ENCODE data around the gene DAGLB. TPM values are rescaled to one million over a fixed set of nuclear protein-coding genes. Genes with fewer than 3 reads are reported as not detected.
"Not testable (repeated sequence)": the region's sequence is repeated elsewhere in the genome, so short reads cannot be mapped to it uniquely, and the experiment has no call there.

Gene DAGLB
- total RNA-seq, 2 experiments from 2014 or later, result 12.4 to 19.5 TPM

DNA sequence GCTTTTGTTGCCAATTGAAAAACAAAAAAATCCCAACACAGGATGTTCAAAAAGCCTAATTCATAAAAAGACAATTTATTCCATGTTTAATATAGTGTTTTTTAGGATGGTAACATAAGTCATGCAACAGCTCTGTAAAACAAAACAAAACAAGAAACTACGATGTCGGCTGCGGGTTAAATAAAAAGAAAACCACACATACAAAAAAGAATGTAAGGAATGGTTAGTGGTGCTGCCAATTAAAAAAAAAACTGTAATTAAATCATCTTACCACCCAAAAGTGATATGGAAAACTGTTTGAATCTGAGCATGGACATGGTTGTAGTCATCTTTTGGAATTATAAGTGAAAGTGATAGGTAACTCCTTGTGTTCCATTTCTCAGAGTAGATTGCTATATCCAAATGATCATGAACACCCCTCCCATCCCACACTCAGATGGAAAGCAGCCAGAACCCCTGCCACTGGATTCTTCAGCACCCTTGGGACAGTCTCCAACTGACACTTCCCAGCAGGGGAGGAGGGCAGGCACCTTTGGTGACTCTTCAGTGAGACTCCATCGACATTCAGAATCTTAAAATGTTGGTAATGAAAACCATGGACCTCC lies 14.3 kb upstream of the DAGLB start:
- no peaks in the 10 kb centered on the region for H3K79me2 ChIP-seq (ENCODE audit: insufficient read depth, low read depth, low read length)
- H3K4me2 ChIP-seq (ENCODE audit: low read length), result no peak overlapping the region
- POLR2A ChIA-PET, result interaction anchor here (1.9 kb wide), 1 partner anchor 17 kb away, joined by 7 read pairs; no protein-coding TSS in a partner anchor
- CTCF ChIA-PET (ENCODE audit: unreplicated experiment), result no interaction called here
- intact Hi-C loops (cut with micrococcal nuclease; ENCODE audit: unreplicated experiment), result no loop called here
- no peaks in the 10 kb centered on the region for H3K9me2 ChIP-seq (ENCODE audit: insufficient read depth, low read length)
- peaks cover 11% of the 10 kb centered on the region for H3K4me1 ChIP-seq (ENCODE audit: insufficient read depth, low read length, poor library complexity, severe bottlenecking)
- no peak overlapping the region for H2AFZ ChIP-seq (ENCODE audit: low read length)
- no peak for TF ChIP-seq EZH2phosphoT487 (IDR thresholded peaks at IDR 0.05; ENCODE audit: borderline replicate concordance, low read depth, low read length)
- TF ChIP-seq, protein P1, sequence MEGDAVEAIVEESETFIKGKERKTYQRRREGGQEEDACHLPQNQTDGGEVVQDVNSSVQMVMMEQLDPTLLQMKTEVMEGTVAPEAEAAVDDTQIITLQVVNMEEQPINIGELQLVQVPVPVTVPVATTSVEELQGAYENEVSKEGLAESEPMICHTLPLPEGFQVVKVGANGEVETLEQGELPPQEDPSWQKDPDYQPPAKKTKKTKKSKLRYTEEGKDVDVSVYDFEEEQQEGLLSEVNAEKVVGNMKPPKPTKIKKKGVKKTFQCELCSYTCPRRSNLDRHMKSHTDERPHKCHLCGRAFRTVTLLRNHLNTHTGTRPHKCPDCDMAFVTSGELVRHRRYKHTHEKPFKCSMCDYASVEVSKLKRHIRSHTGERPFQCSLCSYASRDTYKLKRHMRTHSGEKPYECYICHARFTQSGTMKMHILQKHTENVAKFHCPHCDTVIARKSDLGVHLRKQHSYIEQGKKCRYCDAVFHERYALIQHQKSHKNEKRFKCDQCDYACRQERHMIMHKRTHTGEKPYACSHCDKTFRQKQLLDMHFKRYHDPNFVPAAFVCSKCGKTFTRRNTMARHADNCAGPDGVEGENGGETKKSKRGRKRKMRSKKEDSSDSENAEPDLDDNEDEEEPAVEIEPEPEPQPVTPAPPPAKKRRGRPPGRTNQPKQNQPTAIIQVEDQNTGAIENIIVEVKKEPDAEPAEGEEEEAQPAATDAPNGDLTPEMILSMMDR (conservative IDR thresholded peaks at IDR 0.05; ENCODE audit: low read length), result no peak
- no peak for DNase-seq (ENCODE audit: low spot score)
- H3K4me3 ChIP-seq (ENCODE audit: low read depth, low read length, poor library complexity, severe bottlenecking), result no peak overlapping the region
- peaks cover 61% of the 10 kb centered on the region for H3K36me3 ChIP-seq (ENCODE audit: insufficient read depth, low read length)
- 0 out of 2 replicates have a peak, but pooled peaks cover 3% of the 10 kb centered on the region for H3K9me3 ChIP-seq (ENCODE audit: low read length)
- no peaks in the 10 kb centered on the region for H4K20me1 ChIP-seq (ENCODE audit: insufficient read depth, low read length)
- no peak overlapping the region for H3K27ac ChIP-seq (ENCODE audit: low read depth, low read length, poor library complexity, severe bottlenecking)
- BruUV-seq (replicated peaks), result TSS peak; percentile 68

DNA sequence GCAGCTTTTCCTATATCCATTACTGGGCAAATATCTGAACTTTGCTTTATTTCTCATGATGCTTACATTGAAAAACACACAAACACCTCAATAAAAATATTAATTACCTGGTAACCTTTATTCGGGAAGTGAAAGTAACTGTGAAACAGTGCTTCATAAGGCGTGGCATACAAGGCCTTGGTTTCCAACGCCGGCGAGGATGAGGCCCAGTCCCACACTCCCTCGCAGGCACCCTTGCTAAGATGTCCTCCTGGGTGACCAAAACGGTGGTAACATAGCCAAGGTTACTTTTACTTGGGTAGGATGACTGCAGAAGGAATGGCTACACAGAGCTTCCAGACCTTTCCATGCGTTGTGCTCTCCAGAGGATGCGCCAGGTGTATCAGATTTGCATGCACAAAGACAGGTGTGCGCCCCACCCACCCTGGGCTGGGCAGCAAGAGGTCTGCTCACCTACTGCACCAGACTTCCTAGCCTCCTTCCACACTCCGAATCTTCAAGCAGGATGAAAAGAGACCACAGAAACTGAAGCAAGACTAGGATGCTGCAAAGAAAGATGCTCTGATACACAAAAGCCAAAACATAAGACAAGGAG lies 13.3 kb upstream of the DAGLB start:
- no peaks in the 10 kb centered on the region for H3K9me2 ChIP-seq (ENCODE audit: insufficient read depth, low read length)
- H3K4me3 ChIP-seq (ENCODE audit: low read depth, low read length, poor library complexity, severe bottlenecking), result no peak overlapping the region
- H2AFZ ChIP-seq (ENCODE audit: low read length), result no peak overlapping the region
- H3K79me2 ChIP-seq (ENCODE audit: insufficient read depth, low read depth, low read length), result no peaks in the 10 kb centered on the region
- POLR2A ChIA-PET, result no interaction called here
- no peaks in the 10 kb centered on the region for H3K9me3 ChIP-seq (ENCODE audit: low read length)
- H3K36me3 ChIP-seq (ENCODE audit: insufficient read depth, low read length), result peaks cover 51% of the 10 kb centered on the region
- intact Hi-C loops (cut with micrococcal nuclease; ENCODE audit: unreplicated experiment), result no loop called here
- H3K4me2 ChIP-seq (ENCODE audit: low read length), result no peak overlapping the region
- no peak for TF ChIP-seq EZH2phosphoT487 (IDR thresholded peaks at IDR 0.05; ENCODE audit: borderline replicate concordance, low read depth, low read length)
- TF ChIP-seq, protein P1 (conservative IDR thresholded peaks at IDR 0.05; ENCODE audit: low read length), result no peak
- H3K4me1 ChIP-seq (ENCODE audit: insufficient read depth, low read length, poor library complexity, severe bottlenecking), result peaks cover 11% of the 10 kb centered on the region
- no peaks in the 10 kb centered on the region for H4K20me1 ChIP-seq (ENCODE audit: insufficient read depth, low read length)
- BruUV-seq (replicated peaks), result no TSS peak
- no peak for DNase-seq (ENCODE audit: low spot score)
- no peak overlapping the region for H3K27ac ChIP-seq (ENCODE audit: low read depth, low read length, poor library complexity, severe bottlenecking)
- CTCF ChIA-PET (ENCODE audit: unreplicated experiment), result no interaction called here

DNA sequence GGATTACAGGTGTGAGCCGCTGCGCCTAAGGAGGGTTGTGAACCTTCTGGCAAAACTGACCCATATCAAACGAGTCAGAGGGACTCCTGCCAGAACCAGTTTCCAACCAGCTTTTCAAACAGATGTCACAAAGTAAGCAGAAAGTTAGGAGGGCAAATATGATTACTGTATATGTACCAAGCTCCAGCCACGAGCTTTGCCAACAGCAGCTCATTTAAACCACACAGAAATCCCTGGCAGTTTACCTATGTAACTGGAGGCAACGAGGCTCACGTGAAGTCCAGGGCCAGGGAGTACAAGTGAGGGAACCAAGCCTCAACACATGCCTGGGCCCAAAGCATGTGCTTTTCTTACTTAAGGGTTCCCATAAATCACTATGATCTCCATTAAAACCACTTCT lies 12.5 kb upstream of the DAGLB start:
- POLR2A ChIA-PET, result interaction anchor here (0.9 kb wide), 1 partner anchor 12 kb away, joined by 4 read pairs; the partner anchor contains the start of gene DAGLB
- H3K79me2 ChIP-seq (ENCODE audit: insufficient read depth, low read depth, low read length), result no peaks in the 10 kb centered on the region
- no peak for TF ChIP-seq EZH2phosphoT487 (IDR thresholded peaks at IDR 0.05; ENCODE audit: borderline replicate concordance, low read depth, low read length)
- TF ChIP-seq, protein P1 (conservative IDR thresholded peaks at IDR 0.05; ENCODE audit: low read length), result no peak
- peaks cover 11% of the 10 kb centered on the region for H3K4me1 ChIP-seq (ENCODE audit: insufficient read depth, low read length, poor library complexity, severe bottlenecking)
- H3K9me3 ChIP-seq (ENCODE audit: low read length), result no peaks in the 10 kb centered on the region
- CTCF ChIA-PET (ENCODE audit: unreplicated experiment), result no interaction called here
- H3K4me2 ChIP-seq (ENCODE audit: low read length), result no peak overlapping the region
- no peak overlapping the region for H2AFZ ChIP-seq (ENCODE audit: low read length)
- H3K36me3 ChIP-seq (ENCODE audit: insufficient read depth, low read length), result peaks cover 43% of the 10 kb centered on the region
- H3K27ac ChIP-seq (ENCODE audit: low read depth, low read length, poor library complexity, severe bottlenecking), result no peak overlapping the region
- no peaks in the 10 kb centered on the region for H4K20me1 ChIP-seq (ENCODE audit: insufficient read depth, low read length)
- H3K4me3 ChIP-seq (ENCODE audit: low read depth, low read length, poor library complexity, severe bottlenecking), result no peak overlapping the region
- BruUV-seq (replicated peaks), result no TSS peak
- H3K9me2 ChIP-seq (ENCODE audit: insufficient read depth, low read length), result no peaks in the 10 kb centered on the region
- intact Hi-C loops (cut with micrococcal nuclease; ENCODE audit: unreplicated experiment), result no loop called here
- no peak for DNase-seq (ENCODE audit: low spot score)

DNA sequence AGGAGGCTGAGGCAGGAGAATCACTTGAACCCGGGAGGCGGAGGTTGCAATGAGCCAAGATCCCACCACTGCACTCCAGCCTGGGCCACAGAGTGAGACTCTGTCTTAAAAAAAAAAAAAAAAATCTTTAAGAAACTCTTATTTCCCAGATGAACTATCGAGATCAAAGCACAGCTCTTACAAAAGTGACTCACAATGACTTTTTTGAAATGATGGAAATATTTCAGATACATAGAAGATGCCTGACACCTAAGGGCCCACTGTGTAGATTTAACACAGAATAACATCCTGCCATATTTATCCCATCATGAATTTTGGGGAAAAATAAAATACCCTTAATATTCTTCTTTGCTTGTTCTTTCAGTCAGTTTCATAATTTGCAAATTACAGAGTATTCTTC lies 10.9 kb upstream of the DAGLB start:
- POLR2A ChIA-PET, result interaction anchor here (0.7 kb wide), 1 partner anchor 22 kb away, joined by 3 read pairs; no protein-coding TSS in a partner anchor
- CTCF ChIA-PET (ENCODE audit: unreplicated experiment); H3K9me2 ChIP-seq (ENCODE audit: insufficient read depth, low read length); H4K20me1 ChIP-seq (ENCODE audit: insufficient read depth, low read length); H3K9me3 ChIP-seq (ENCODE audit: low read length); H2AFZ ChIP-seq (ENCODE audit: low read length); intact Hi-C loops (cut with micrococcal nuclease; ENCODE audit: unreplicated experiment); H3K4me2 ChIP-seq (ENCODE audit: low read length); BruUV-seq (replicated peaks); H3K27ac ChIP-seq (ENCODE audit: low read depth, low read length, poor library complexity, severe bottlenecking); H3K4me3 ChIP-seq (ENCODE audit: low read depth, low read length, poor library complexity, severe bottlenecking); DNase-seq (ENCODE audit: low spot score); H3K79me2 ChIP-seq (ENCODE audit: insufficient read depth, low read depth, low read length): not testable (repeated sequence)
- Histone ChIP-seq H3K36me3 (ENCODE audit: insufficient read depth, low read length) (peaks cover 35% of the 10 kb centered on the region), H3K4me1 (ENCODE audit: insufficient read depth, low read length, poor library complexity, severe bottlenecking) (peaks cover 11% of the 10 kb centered on the region)

Measured in OCI-LY7 (cell line).